ENCODE results near the gene DYNC1I2. TPM values are rescaled to one million over a fixed set of nuclear protein-coding genes. Genes with fewer than 3 reads are reported as not detected.

Gene DYNC1I2
- polyA plus RNA-seq, 1 experiment = 228 TPM

DNA sequence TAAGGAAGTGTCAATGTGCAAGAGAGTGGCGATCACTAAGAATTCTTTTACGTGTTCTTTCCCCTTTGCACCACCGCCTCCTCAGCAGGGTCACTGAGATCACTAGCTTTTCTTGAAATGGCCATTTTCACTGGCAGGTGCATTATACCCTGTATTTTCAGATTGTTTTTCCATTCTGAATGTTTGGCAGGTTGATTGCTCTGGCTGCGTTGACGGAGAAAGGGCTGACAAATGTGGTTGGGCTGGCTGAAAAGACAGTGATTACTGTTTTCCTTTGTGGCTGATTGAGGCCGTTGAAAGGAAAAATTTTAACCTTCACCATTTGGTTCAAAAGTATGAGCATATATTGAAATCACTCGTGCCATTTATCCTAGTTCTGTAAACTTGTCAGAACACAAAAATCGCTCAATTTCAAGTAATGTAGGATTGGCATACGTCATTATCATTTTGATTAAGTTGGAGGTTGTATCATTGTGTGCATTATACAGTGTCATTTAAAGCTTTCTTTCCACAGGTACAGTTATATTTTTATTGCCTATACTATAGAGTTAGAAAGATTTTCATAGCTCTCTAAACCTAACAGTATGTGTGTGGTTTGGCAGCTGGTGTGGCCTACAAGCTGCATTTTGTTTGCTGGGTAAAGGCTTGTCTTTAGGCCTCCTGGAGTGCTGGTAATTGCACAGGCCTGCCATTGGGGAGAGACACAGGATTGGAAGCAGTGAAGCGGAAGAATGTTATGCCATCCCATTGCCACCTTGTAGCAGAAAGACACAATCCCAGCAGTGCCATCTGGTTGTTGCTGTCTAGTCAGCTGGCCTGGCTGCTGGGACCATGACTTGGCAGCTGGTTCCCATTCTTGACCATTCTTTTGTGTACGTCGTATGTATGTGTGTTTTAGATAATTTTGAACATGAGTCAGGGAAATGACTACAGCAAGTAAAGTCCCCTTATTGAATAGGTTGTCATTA lies 36.7 kb downstream of the DYNC1I2 start:
- ChIA-PET CTCF (interaction anchor here (0.6 to 2.2 kb wide), 6 partner anchors 8 to 383 kb away, joined by 3 to 7 read pairs (median 3); no protein-coding TSS in a partner anchor), POLR2A (no interaction called here)
- H3K27me3 ChIP-seq (ENCODE audit: control insufficient read depth, insufficient read depth, low read length) = no peaks in the 10 kb centered on the region
- DNase-seq (ENCODE audit: low read depth, low spot score) = no peak
- H3K4me3 ChIP-seq (ENCODE audit: low read depth, low read length) = no peak overlapping the region
- TF ChIP-seq, protein P1, sequence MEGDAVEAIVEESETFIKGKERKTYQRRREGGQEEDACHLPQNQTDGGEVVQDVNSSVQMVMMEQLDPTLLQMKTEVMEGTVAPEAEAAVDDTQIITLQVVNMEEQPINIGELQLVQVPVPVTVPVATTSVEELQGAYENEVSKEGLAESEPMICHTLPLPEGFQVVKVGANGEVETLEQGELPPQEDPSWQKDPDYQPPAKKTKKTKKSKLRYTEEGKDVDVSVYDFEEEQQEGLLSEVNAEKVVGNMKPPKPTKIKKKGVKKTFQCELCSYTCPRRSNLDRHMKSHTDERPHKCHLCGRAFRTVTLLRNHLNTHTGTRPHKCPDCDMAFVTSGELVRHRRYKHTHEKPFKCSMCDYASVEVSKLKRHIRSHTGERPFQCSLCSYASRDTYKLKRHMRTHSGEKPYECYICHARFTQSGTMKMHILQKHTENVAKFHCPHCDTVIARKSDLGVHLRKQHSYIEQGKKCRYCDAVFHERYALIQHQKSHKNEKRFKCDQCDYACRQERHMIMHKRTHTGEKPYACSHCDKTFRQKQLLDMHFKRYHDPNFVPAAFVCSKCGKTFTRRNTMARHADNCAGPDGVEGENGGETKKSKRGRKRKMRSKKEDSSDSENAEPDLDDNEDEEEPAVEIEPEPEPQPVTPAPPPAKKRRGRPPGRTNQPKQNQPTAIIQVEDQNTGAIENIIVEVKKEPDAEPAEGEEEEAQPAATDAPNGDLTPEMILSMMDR (IDR thresholded peaks at IDR 0.05; ENCODE audit: low read depth, low read length) = peak; percentile 31
- no peak overlapping the region for H3K27ac ChIP-seq (ENCODE audit: low read depth, low read length)
- no peaks in the 10 kb centered on the region for H3K9me3 ChIP-seq (ENCODE audit: control insufficient read depth, insufficient read depth, low read length)

- POLR2A ChIA-PET = no interaction called here
- TF ChIP-seq, protein P1 (IDR thresholded peaks at IDR 0.05; ENCODE audit: low read depth, low read length) = no peak
- H3K9me3 ChIP-seq (ENCODE audit: control insufficient read depth, insufficient read depth, low read length) = no peaks in the 10 kb centered on the region
- CTCF ChIA-PET = no interaction called here
- H3K27ac ChIP-seq (ENCODE audit: low read depth, low read length) = no peak overlapping the region
- no peak overlapping the region for H3K4me3 ChIP-seq (ENCODE audit: low read depth, low read length)
- no peaks in the 10 kb centered on the region for H3K27me3 ChIP-seq (ENCODE audit: control insufficient read depth, insufficient read depth, low read length)
- no peak for DNase-seq (ENCODE audit: low read depth, low spot score)
These were observed 39.7 kb downstream of the DYNC1I2 start for GRCh38 chr2:171726847-171727450.

GRCh38 chr2:171728989-171729951 lies 42.0 kb downstream of the DYNC1I2 start:
- no peaks in the 10 kb centered on the region for H3K27me3 ChIP-seq (ENCODE audit: control insufficient read depth, insufficient read depth, low read length)
- ChIA-PET CTCF (no interaction called here), POLR2A (no interaction called here)
- TF ChIP-seq, protein P1 (IDR thresholded peaks at IDR 0.05; ENCODE audit: low read depth, low read length) = no peak
- H3K4me3 ChIP-seq (ENCODE audit: low read depth, low read length) = no peak overlapping the region
- no peak overlapping the region for H3K27ac ChIP-seq (ENCODE audit: low read depth, low read length)
- H3K9me3 ChIP-seq (ENCODE audit: control insufficient read depth, insufficient read depth, low read length) = no peaks in the 10 kb centered on the region
- DNase-seq (ENCODE audit: low read depth, low spot score) = no peak

- DNase-seq (ENCODE audit: low read depth, low spot score) = no peak
- H3K9me3 ChIP-seq (ENCODE audit: control insufficient read depth, insufficient read depth, low read length) = no peaks in the 10 kb centered on the region
- no peaks in the 10 kb centered on the region for H3K27me3 ChIP-seq (ENCODE audit: control insufficient read depth, insufficient read depth, low read length)
- POLR2A ChIA-PET = no interaction called here
- CTCF ChIA-PET = no interaction called here
- TF ChIP-seq, protein P1 (IDR thresholded peaks at IDR 0.05; ENCODE audit: low read depth, low read length) = no peak
- H3K4me3 ChIP-seq (ENCODE audit: low read depth, low read length) = no peak overlapping the region
- H3K27ac ChIP-seq (ENCODE audit: low read depth, low read length) = no peak overlapping the region
These were observed 42.7 kb downstream of the DYNC1I2 start for GRCh38 chr2:171729952-171730317.

All from AG04450 (cell line).